ENCODE results near the gene ACTL10. TPM values are rescaled to one million over a fixed set of nuclear protein-coding genes. Genes with fewer than 3 reads are reported as not detected.
A peak's percentile ranks its signal among the peaks of the same experiment; 100 is the strongest.

ACTL10 gene
- total RNA-seq, 1 experiment from 2014 or later, result 0.46 TPM

GRCh38 chr20:33687370-33687915 is 20.7 kb downstream of the ACTL10 start:
- H3K27ac ChIP-seq (ENCODE audit: insufficient read length, low read depth, low read length), result no peak overlapping the region
- H4K91ac ChIP-seq (ENCODE audit: insufficient read length, low read depth, low read length), result no peak overlapping the region
- no peaks in the 10 kb centered on the region for H3K4me1 ChIP-seq (ENCODE audit: insufficient read depth, low read length)
- Mint-ChIP-seq H3K4me3 (peak overlapping the region in 1 of 2 experiments; percentile 77; a peak in 2 of 5 replicates), H3K9me3 (no peaks in the 10 kb centered on the region), H3K27me3 (ENCODE audit: low read depth) (peaks cover 59% of the 10 kb centered on the region), H3K27ac (no peak overlapping the region), H3K36me3 (ENCODE audit: insufficient read depth in 1 of 3, low read depth in 3 of 3) (peaks cover 0 to 10% (median 6%) of the 10 kb centered on the region in 3 experiments; a peak in 4 of 7 replicates), H3K4me1 (peaks cover 29 to 35% of the 10 kb centered on the region in 2 experiments)
- no peak overlapping the region for H3K18ac ChIP-seq (ENCODE audit: insufficient read length, low read depth, low read length)
- no CpG with 5 or more reads among the region's 8 CpGs for WGBS (ENCODE audit: extremely low coverage, insufficient read length, low lambda C conversion rate)
- no peak overlapping the region for H3K14ac ChIP-seq (ENCODE audit: insufficient read depth, low read length)
- no peak for TF ChIP-seq CTCF (conservative IDR thresholded peaks at IDR 0.05)
- DNase-seq, result no peak
- no peaks in the 10 kb centered on the region for H4K20me1 ChIP-seq (ENCODE audit: control insufficient read depth, insufficient read depth, insufficient read length)
- H2AK5ac ChIP-seq (ENCODE audit: insufficient read length, low read length), result no peak overlapping the region
- H3K4me2 ChIP-seq (ENCODE audit: insufficient read depth, insufficient read length, low read length), result no peak overlapping the region
- H3K9me3 ChIP-seq (ENCODE audit: control insufficient read depth, low read depth, low read length), result no peaks in the 10 kb centered on the region
- no peak overlapping the region for H2BK20ac ChIP-seq (ENCODE audit: low read depth, low read length, poor library complexity, severe bottlenecking)
- H3K23me2 ChIP-seq (ENCODE audit: insufficient read length, low read depth, low read length, poor library complexity, severe bottlenecking), result peaks cover 10% of the 10 kb centered on the region
- H2BK15ac ChIP-seq (ENCODE audit: low read depth, low read length), result no peak overlapping the region
- H4K8ac ChIP-seq (replicated peaks; ENCODE audit: insufficient read length, low read depth, low read length), result no peak overlapping the region
- no peak overlapping the region for H3K56ac ChIP-seq (ENCODE audit: insufficient read length, low read depth, low read length)
- no peaks in the 10 kb centered on the region for H3K79me1 ChIP-seq (ENCODE audit: insufficient read depth, low read depth, low read length, poor library complexity, severe bottlenecking)
- H3K4ac ChIP-seq (ENCODE audit: low read depth, low read length), result no peak overlapping the region
- H2BK5ac ChIP-seq (ENCODE audit: insufficient read length, low read length), result no peak overlapping the region
- no peak overlapping the region for H3K9ac ChIP-seq (ENCODE audit: extremely low read depth, insufficient read length, low read length)
- H3K79me2 ChIP-seq (ENCODE audit: insufficient read depth, low read length), result peaks cover 4% of the 10 kb centered on the region; the same call in 1 of the 2 replicates
- no peaks in the 10 kb centered on the region for H3K27me3 ChIP-seq (ENCODE audit: insufficient read depth, low read length)
- no peak overlapping the region for H3T11ph ChIP-seq (ENCODE audit: low read length)
- H2BK120ac ChIP-seq (ENCODE audit: low read depth, low read length, poor library complexity, severe bottlenecking), result no peak overlapping the region
- no peak overlapping the region for H3K23ac ChIP-seq (ENCODE audit: insufficient read length, low read depth, low read length)
- H2AFZ ChIP-seq (ENCODE audit: low read length), result no peak overlapping the region
- H2BK12ac ChIP-seq (ENCODE audit: insufficient read length, low read depth, low read length), result no peak overlapping the region
- H4K5ac ChIP-seq (ENCODE audit: insufficient read length, low read depth, low read length), result no peak overlapping the region

All from H9 (cell line).